Measurements from ENCODE around the gene MYO9B. TPM values are rescaled to one million over a fixed set of nuclear protein-coding genes. Genes with fewer than 3 reads are reported as not detected.

The MYO9B gene
- total and polyA plus RNA-seq, 9 of the 15 experiments (the other 6 are each of a cell fraction or from before 2014, with no cell fraction given) = 2.4 to 77.6 (median 23.0) TPM

DNA sequence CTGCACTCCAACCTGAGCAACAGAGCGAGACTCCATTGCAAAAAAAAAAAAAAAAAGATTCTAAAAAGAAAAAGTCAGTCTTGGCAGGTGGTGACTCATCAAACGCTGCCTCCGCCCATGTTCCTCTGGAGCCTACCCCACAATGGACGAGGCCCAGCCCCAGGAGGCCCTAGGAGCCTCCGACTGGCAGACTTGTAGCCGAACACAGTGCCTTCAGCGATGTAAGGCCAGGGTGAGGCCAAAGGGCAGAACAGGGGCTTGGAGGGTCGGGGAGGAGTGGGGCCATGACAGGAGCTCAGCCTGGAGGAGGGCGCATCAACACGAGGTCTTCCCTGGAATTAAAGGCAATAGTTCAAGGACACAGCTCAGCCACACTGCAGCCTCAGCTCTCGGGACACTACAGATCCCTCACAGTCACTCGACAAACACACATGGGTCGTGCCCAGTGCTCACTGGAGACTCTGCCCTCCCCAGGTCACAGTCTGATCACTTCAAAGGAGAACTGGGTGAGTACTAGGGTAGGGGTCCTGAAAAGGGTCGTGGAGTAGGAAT, 144.7 kb downstream of the MYO9B start (continued):
- TF ChIP-seq, protein P1, sequence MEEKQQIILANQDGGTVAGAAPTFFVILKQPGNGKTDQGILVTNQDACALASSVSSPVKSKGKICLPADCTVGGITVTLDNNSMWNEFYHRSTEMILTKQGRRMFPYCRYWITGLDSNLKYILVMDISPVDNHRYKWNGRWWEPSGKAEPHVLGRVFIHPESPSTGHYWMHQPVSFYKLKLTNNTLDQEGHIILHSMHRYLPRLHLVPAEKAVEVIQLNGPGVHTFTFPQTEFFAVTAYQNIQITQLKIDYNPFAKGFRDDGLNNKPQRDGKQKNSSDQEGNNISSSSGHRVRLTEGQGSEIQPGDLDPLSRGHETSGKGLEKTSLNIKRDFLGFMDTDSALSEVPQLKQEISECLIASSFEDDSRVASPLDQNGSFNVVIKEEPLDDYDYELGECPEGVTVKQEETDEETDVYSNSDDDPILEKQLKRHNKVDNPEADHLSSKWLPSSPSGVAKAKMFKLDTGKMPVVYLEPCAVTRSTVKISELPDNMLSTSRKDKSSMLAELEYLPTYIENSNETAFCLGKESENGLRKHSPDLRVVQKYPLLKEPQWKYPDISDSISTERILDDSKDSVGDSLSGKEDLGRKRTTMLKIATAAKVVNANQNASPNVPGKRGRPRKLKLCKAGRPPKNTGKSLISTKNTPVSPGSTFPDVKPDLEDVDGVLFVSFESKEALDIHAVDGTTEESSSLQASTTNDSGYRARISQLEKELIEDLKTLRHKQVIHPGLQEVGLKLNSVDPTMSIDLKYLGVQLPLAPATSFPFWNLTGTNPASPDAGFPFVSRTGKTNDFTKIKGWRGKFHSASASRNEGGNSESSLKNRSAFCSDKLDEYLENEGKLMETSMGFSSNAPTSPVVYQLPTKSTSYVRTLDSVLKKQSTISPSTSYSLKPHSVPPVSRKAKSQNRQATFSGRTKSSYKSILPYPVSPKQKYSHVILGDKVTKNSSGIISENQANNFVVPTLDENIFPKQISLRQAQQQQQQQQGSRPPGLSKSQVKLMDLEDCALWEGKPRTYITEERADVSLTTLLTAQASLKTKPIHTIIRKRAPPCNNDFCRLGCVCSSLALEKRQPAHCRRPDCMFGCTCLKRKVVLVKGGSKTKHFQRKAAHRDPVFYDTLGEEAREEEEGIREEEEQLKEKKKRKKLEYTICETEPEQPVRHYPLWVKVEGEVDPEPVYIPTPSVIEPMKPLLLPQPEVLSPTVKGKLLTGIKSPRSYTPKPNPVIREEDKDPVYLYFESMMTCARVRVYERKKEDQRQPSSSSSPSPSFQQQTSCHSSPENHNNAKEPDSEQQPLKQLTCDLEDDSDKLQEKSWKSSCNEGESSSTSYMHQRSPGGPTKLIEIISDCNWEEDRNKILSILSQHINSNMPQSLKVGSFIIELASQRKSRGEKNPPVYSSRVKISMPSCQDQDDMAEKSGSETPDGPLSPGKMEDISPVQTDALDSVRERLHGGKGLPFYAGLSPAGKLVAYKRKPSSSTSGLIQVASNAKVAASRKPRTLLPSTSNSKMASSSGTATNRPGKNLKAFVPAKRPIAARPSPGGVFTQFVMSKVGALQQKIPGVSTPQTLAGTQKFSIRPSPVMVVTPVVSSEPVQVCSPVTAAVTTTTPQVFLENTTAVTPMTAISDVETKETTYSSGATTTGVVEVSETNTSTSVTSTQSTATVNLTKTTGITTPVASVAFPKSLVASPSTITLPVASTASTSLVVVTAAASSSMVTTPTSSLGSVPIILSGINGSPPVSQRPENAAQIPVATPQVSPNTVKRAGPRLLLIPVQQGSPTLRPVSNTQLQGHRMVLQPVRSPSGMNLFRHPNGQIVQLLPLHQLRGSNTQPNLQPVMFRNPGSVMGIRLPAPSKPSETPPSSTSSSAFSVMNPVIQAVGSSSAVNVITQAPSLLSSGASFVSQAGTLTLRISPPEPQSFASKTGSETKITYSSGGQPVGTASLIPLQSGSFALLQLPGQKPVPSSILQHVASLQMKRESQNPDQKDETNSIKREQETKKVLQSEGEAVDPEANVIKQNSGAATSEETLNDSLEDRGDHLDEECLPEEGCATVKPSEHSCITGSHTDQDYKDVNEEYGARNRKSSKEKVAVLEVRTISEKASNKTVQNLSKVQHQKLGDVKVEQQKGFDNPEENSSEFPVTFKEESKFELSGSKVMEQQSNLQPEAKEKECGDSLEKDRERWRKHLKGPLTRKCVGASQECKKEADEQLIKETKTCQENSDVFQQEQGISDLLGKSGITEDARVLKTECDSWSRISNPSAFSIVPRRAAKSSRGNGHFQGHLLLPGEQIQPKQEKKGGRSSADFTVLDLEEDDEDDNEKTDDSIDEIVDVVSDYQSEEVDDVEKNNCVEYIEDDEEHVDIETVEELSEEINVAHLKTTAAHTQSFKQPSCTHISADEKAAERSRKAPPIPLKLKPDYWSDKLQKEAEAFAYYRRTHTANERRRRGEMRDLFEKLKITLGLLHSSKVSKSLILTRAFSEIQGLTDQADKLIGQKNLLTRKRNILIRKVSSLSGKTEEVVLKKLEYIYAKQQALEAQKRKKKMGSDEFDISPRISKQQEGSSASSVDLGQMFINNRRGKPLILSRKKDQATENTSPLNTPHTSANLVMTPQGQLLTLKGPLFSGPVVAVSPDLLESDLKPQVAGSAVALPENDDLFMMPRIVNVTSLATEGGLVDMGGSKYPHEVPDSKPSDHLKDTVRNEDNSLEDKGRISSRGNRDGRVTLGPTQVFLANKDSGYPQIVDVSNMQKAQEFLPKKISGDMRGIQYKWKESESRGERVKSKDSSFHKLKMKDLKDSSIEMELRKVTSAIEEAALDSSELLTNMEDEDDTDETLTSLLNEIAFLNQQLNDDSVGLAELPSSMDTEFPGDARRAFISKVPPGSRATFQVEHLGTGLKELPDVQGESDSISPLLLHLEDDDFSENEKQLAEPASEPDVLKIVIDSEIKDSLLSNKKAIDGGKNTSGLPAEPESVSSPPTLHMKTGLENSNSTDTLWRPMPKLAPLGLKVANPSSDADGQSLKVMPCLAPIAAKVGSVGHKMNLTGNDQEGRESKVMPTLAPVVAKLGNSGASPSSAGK (IDR thresholded peaks at IDR 0.05) = peak; percentile 89
- TF ChIP-seq MTA1 (IDR thresholded peaks at IDR 0.05; ENCODE audit: borderline replicate concordance) (no peak), CREB3 (tag; conservative IDR thresholded peaks at IDR 0.05; ENCODE audit: low read depth) (no peak), HBP1 (CRISPR knock-in tag; IDR thresholded peaks at IDR 0.05) (no peak), SOX6 (IDR thresholded peaks at IDR 0.05) (0 out of 2 replicates have a peak, but pooled peaks have one; percentile 17), ZNF121 (CRISPR knock-in tag; conservative IDR thresholded peaks at IDR 0.05) (0 out of 2 replicates have a peak, but pooled peaks have one; percentile 14), JUND (IDR thresholded peaks at IDR 0.05; ENCODE audit: borderline replicate concordance, low read depth, low read length) (peak; percentile 94), JUND (tag; IDR thresholded peaks at IDR 0.05; ENCODE audit: borderline replicate concordance, low read depth, low read length) (peak; percentile 92)
- TF ChIP-seq, protein P2, sequence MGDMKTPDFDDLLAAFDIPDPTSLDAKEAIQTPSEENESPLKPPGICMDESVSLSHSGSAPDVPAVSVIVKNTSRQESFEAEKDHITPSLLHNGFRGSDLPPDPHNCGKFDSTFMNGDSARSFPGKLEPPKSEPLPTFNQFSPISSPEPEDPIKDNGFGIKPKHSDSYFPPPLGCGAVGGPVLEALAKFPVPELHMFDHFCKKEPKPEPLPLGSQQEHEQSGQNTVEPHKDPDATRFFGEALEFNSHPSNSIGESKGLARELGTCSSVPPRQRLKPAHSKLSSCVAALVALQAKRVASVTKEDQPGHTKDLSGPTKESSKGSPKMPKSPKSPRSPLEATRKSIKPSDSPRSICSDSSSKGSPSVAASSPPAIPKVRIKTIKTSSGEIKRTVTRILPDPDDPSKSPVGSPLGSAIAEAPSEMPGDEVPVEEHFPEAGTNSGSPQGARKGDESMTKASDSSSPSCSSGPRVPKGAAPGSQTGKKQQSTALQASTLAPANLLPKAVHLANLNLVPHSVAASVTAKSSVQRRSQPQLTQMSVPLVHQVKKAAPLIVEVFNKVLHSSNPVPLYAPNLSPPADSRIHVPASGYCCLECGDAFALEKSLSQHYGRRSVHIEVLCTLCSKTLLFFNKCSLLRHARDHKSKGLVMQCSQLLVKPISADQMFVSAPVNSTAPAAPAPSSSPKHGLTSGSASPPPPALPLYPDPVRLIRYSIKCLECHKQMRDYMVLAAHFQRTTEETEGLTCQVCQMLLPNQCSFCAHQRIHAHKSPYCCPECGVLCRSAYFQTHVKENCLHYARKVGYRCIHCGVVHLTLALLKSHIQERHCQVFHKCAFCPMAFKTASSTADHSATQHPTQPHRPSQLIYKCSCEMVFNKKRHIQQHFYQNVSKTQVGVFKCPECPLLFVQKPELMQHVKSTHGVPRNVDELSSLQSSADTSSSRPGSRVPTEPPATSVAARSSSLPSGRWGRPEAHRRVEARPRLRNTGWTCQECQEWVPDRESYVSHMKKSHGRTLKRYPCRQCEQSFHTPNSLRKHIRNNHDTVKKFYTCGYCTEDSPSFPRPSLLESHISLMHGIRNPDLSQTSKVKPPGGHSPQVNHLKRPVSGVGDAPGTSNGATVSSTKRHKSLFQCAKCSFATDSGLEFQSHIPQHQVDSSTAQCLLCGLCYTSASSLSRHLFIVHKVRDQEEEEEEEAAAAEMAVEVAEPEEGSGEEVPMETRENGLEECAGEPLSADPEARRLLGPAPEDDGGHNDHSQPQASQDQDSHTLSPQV (IDR thresholded peaks at IDR 0.05) = peak; percentile 97
